Fibroblast of skin of scalp (primary cell): ENCODE measurements around the gene CCNT1. TPM values are rescaled to one million over a fixed set of nuclear protein-coding genes. Genes with fewer than 3 reads are reported as not detected.
A peak's percentile ranks its signal among the peaks of the same experiment; 100 is the strongest.
"Not testable (repeated sequence)": the region's sequence is repeated elsewhere in the genome, so short reads cannot be mapped to it uniquely, and the experiment has no call there.

ENCODE experiments used
- DNase-seq: peaks from one replicate; pipeline ENCODE4 v3.0.0-alpha.2; 2013
- polyA plus RNA-seq, 2 experiments: library from polyadenylated mRNA; unstranded; fragments of 120-200 nt; gene quantifications; one replicate each; pipeline ENCODE4 v1.2.1, GENCODE V29; 2013; ENCODE audit not compliant: insufficient read length in 2 of 2

The CCNT1 gene
- 12.2 TPM for polyA plus RNA-seq (2013, experiment 1 of 2; ENCODE audit: insufficient read length)
- polyA plus RNA-seq (2013, experiment 2 of 2; ENCODE audit: insufficient read length) = 13.7 TPM

- DNase-seq = peak; percentile 100
Measured at GRCh38 chr12:48716493-48717251, at the start of gene CCNT1. Gene CCNT1 (minus strand): TSS chr12:48716707. CDS start chr12:48716675, 32 bp downstream.

DNA sequence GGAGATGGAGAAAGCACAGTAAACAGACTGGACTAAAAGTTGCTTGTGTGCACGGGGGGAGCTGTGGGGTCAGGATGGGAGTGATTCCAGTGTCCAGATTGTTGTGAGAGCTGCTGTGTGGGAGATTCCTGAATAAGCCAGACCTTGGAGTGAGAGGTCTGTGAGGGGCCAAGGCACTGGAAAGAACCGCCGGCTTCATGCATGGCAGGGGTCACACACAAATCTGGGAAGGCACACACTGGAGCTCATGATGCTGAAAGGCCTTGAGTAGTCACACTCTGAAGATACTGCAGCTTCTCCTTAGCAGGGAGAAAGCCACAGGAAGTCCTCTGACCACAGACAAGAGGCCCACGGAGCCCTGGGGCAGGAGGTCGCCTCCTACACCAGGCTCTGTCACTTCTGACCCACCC is 49.3 kb upstream of the CCNT1 start:
- DNase-seq = no peak

DNA sequence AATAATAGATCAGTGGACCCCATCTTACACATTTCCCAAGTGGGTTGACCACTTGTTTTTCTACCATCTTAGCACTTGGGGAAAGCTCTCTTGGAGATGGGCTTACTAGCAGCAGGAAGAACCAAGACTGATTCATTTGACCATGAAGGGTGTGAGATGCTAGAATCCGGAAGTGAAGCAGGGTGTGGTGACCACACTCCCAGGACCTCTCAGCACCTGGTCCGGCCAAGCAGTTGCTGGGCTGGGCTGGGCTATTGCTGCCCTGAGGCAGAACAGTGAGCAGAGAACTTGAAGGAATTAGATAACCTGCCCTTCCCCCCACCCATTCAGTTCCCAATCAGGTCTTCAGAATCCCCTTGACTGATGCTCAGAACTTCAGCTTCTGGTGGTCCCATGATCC is 48.0 kb upstream of the CCNT1 start:
- no peak for DNase-seq

DNA sequence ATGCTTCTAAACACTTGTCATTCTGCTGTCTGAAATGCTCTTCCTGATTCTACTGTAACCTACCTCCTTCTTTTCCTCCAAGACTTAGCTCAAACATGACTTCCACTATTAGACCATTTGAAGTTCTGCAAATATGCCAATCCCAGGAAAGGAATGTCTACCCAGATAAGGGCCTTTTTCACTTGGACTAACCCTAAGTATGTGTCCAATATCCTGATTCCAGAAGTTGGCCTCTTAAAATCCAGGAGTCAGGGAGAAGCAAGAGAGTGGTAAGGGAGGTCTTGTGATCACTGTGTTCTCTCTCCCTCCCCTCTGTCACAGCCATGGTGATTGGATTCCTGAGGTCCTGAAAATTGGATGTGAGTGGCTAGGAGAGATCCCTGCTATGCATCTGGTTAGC is 42.2 kb upstream of the CCNT1 start:
- no peak for DNase-seq

- DNase-seq = no peak
Measured at GRCh38 chr12:48758186-48758585, 41.7 kb upstream of the CCNT1 start.

GRCh38 chr12:48750769-48751356 is 34.4 kb upstream of the CCNT1 start:
- no peak for DNase-seq

GRCh38 chr12:48750215-48750614 is 33.7 kb upstream of the CCNT1 start:
- DNase-seq = no peak

DNA sequence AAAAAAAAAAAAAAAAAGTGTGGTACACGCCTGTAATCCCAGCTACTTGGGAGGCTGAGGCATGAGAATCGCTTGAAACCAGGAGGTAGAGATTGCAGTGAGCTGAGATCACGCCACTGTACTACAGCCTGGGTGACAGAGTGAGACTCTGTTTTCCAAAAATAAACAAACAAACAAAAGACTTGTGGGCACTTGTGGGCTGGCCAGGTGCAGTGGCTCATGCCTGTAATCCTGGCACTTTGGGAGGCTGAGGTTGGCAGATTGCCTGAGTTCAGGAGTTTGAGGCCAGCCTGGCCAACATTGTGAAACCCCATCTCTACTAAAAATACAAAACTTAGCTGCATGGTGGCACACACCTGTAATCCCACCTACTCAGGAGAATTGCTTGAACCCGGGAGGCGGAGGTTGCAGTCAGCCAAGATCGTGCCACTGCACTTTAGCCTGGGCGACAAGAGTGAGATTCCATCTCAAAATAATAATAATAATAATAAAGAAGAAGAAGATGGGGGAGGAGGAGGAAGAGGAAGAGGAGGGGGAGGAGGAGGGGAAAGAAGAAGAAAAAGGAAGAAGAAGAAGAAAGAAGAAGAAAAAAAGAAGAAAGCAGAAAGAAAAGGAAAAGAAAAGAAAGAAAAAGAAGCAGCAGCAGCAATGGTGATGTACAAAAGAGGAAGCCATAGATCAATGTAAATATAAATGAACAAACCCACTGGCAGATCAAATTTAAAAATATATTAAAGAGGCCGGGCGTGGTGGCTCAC is 27.9 kb upstream of the CCNT1 start:
- no peak for DNase-seq

- no peak for DNase-seq
Measured at GRCh38 chr12:48739618-48740269, 23.2 kb upstream of the CCNT1 start.

GRCh38 chr12:48736456-48736855 is 19.9 kb upstream of the CCNT1 start:
- no peak for DNase-seq

DNA sequence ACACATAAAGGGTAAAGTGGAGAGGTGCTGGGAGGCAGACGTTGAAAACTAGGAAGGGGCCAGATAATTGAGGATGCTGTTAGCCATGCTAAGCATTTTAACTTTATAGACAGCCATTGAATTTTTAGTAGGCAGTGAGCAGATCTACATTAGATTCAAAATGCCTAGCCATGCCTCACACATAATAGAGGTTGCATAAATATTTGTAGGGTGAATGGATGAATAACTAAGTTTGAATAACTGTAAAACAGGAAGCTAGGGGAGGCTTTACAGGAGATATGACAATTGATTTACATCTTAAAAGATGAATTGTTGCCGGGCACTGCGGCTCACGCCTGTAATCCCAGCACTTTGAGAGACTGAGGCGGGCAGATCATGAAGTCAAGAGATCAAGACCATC is 12.3 kb upstream of the CCNT1 start:
- DNase-seq = no peak

DNA sequence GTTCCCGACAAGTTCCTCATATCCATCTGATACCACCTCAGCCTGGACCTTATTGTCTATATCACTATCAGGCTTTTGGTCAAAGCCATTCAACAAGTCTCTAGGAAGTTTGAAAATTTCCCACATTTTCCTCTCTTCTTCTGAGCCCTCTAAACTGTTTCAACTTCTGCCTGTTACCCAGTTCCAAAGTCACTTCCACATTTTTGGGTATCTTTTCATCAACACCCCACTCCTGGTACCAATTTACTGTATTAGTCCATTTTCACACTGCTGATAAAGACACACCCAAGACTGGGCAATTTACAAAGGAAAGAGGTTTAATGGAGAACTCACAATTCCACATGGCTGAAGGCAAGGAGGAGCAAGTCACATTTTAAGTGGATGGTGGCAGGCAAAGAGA is 4.2 kb upstream of the CCNT1 start:
- DNase-seq = not testable (repeated sequence)

DNA sequence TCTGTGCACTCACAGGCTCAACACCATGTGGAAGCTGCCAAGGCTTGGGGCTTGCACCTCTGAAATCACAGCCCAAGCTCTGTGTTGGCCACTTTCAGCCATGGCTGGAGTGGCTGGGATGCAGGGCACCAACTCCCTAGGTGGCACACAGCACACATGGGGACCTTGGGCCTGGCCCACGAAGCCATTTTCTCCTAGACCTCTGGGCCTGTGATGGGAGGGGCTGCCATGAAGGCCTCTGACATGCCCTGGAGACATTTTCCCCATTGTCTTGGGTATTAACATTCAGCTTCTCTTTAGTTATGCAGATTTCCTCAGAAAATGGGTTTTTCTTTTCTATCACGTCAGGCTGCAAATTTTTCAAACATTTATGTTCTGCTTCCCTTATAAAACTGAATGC is 3.7 kb upstream of the CCNT1 start:
- not testable (repeated sequence) for DNase-seq

- not testable (repeated sequence) for DNase-seq
Measured at GRCh38 chr12:48719002-48719401, 2.5 kb upstream of the CCNT1 start.

- DNase-seq = no peak
Measured at GRCh38 chr12:48717252-48717695, 767 bp upstream of the CCNT1 start.

- DNase-seq = no peak
Measured at GRCh38 chr12:48716168-48716492, 377 bp downstream of the CCNT1 start.

DNA sequence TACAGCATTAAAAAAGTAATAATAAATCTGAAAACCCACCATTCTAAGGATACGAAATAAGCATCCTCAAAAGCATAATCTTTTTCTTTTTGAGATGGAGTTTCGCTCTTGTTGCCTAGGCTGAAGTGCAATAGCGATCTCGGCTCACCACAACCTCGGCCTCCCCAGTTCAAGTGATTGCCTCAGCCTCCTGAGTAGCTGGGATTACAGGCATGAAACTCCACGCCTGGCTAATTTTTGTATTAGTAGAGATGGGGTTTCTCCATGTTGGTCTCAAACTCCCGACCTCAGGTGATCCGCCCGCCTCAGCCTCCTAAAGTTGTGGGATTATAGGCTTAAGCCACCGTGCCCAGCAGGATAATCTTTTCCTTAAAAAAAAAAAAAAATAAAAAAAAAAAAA is 4.3 kb downstream of the CCNT1 start:
- no peak for DNase-seq

- not testable (repeated sequence) for DNase-seq
Measured at GRCh38 chr12:48698822-48699221, 17.7 kb downstream of the CCNT1 start.

GRCh38 chr12:48696626-48697025 is 19.9 kb downstream of the CCNT1 start:
- no peak for DNase-seq

DNA sequence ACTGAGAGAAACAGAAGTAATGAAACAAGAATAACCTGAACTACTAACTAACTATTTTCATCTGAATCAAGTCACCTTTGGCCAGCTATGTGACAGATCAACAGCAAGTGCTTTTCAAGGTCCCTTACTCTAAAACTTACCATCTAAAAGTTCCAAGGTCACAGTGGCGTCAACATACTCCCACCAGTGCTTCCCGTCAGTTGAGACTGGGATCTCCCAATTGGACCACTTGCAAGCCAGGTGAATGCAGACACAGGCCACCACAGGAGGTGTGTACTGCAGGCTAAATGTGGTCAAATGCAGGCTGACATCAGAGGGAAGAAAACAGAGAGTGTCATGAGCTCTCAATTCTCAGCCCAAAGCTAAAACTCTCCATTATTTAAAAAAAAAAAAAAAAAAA is 20.6 kb downstream of the CCNT1 start:
- no peak for DNase-seq

DNA sequence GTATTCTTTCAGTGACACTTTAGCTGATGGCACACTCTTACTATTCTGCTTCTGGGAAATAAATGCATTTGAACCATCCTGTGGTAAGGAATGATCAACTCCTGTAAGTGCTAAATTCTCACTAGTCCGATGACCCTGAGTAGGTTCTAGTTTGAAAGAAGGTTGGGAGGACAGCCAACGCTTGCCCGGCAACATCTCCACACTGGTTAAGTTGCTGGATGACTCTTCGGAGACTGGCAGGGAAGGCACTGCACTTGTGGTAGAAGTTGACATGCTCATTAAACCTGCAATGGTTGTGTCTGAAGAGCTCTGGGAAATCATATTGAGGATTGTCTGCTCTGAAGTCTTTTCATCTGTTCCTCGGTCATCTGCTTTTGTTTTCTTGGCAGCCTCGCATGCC is 22.5 kb downstream of the CCNT1 start:
- no peak for DNase-seq

GRCh38 chr12:48693572-48693971 is 22.9 kb downstream of the CCNT1 start:
- no peak for DNase-seq
